K562 (cell line): ENCODE data around the gene SNAI1. TPM values are rescaled to one million over a fixed set of nuclear protein-coding genes. Genes with fewer than 3 reads are reported as not detected.

ENCODE experiments used
- CAMTA2 ChIP-seq: fragments of 250-450 bp; sonication (Bioruptor Pico); conservative IDR thresholded peaks from 2 replicates; pipeline ENCODE4 v1.5.1; 2022
- DNMT1 ChIP-seq: fragments of 450-650 bp; IDR thresholded peaks from 2 replicates; pipeline ENCODE4 v1.6.1; 2016; ENCODE audit warnings: antibody characterized with exemption, mild to moderate bottlenecking
- FOXK2 ChIP-seq, 2 experiments: fragments of 450-650 bp; IDR thresholded peaks in 1 of 2; conservative IDR thresholded peaks in 1 of 2; 2 replicates each; pipeline ENCODE4 v1.6.1; 2016; ENCODE audit warnings: low read depth in 2 of 2, mild to moderate bottlenecking in 1 of 2
- GABPA ChIP-seq: fragments of 200-800 bp; sonication (Bioruptor generic); conservative IDR thresholded peaks from 2 replicates; pipeline ENCODE4 v1.6.1; 2016; ENCODE audit warnings: low read depth, missing genetic modification characterization, missing compliant biosample characterization
- GATAD2A ChIP-seq: fragments of 450-650 bp; IDR thresholded peaks from 2 replicates; pipeline ENCODE4 v1.6.1; 2017
- HEY1 ChIP-seq: fragments of 250-450 bp; sonication (Bioruptor Pico); IDR thresholded peaks from 2 replicates; pipeline ENCODE4 v1.5.0; 2020; ENCODE audit warnings: mild to moderate bottlenecking, moderate library complexity, borderline replicate concordance
- KDM4B ChIP-seq, 2 experiments: fragments of 450-650 bp in 1 of 2; sonication (generic) in 1 of 2; IDR thresholded peaks; 2 replicates each; pipeline ENCODE4 v1.6.1; 2016 to 2017; ENCODE audit warnings: borderline replicate concordance in 2 of 2, antibody characterized with exemption in 1 of 2, low read depth in 1 of 2, mild to moderate bottlenecking in 1 of 2
- MECOM ChIP-seq: fragments of 250-450 bp; sonication (Bioruptor Pico); IDR thresholded peaks from 2 replicates; pipeline ENCODE4 v1.8.0; 2022; ENCODE audit warnings: inconsistent platforms
- MEF2A ChIP-seq: IDR thresholded peaks from 2 replicates; pipeline ENCODE4 v1.6.1; 2011; ENCODE audit warnings: low read depth, mild to moderate bottlenecking, low read length, moderate library complexity; ENCODE audit not compliant: control insufficient read depth
- NEUROD1 ChIP-seq: fragments of 150-350 bp; IDR thresholded peaks from 2 replicates; pipeline ENCODE4 v1.6.1; 2014; ENCODE audit warnings: borderline replicate concordance, low read length, low read depth; ENCODE audit not compliant: partially characterized antibody
- PHB2 ChIP-seq: fragments of 450-650 bp; IDR thresholded peaks from 2 replicates; pipeline ENCODE4 v1.6.1; 2017; ENCODE audit warnings: low read depth
- POLR2B ChIP-seq: fragments of 450-650 bp; IDR thresholded peaks from 2 replicates; pipeline ENCODE4 v1.6.1; 2018; ENCODE audit warnings: low read depth; ENCODE audit not compliant: partially characterized antibody
- PTBP1 ChIP-seq: fragments of 200-400 bp; formaldehyde crosslinking; IDR thresholded peaks from 2 replicates; pipeline ENCODE4 v1.6.1; 2017; ENCODE audit warnings: low read depth, low read length
- SNIP1 ChIP-seq: fragments of 450-650 bp; IDR thresholded peaks from 2 replicates; pipeline ENCODE4 v1.7.1; 2017; ENCODE audit warnings: low read depth, mild to moderate bottlenecking
- TBL1XR1 ChIP-seq, 2 experiments: IDR thresholded peaks; 2 replicates each; pipeline ENCODE4 v1.6.1; 2012; ENCODE audit warnings: improper control_type of control experiment in 2 of 2, low read length in 2 of 2, mild to moderate bottlenecking in 1 of 2
- TRIM28 ChIP-seq: fragments of 450-650 bp; IDR thresholded peaks from 2 replicates; pipeline ENCODE4 v1.6.1; 2017
- ZFX ChIP-seq: sonication (generic); formaldehyde crosslinking; IDR thresholded peaks from 2 replicates; pipeline ENCODE4 v1.8.0; 2022; ENCODE audit warnings: mild to moderate bottlenecking, missing genetic modification reagents, moderate library complexity
- ZNF263 ChIP-seq: sonication (generic); formaldehyde crosslinking; IDR thresholded peaks from 2 replicates; pipeline ENCODE4 v1.8.0; 2022; ENCODE audit warnings: mild to moderate bottlenecking, missing genetic modification reagents, borderline replicate concordance
- ZNF696 ChIP-seq: fragments of 250-450 bp; sonication (Bioruptor Pico); conservative IDR thresholded peaks from 2 replicates; pipeline ENCODE4 v1.4.0; 2020; ENCODE audit warnings: mild to moderate bottlenecking, moderate library complexity
- polyA plus RNA-seq, 8 experiments: library from polyadenylated mRNA; depleted of rRNA in 4 of 8; stranded (reverse) in 5 of 8; unstranded in 3 of 8; fragments of >200 nt; fragmentation: Nextera tagmentation in 2 of 8; fragmentation: Illumina TruSeq in 1 of 8; extraction: Ambion mirVana in 2 of 8; extraction: Trizol in 1 of 8; gene quantifications; 2 replicates each; pipeline versions ENCODE4 v1.2.1 to v1.2.3, GENCODE V29; 2011 to 2014; ENCODE audit warnings: inconsistent platforms in 1 of 8, missing spikeins in 1 of 8
- total RNA-seq, 7 experiments: library from RNA; depleted of rRNA in 6 of 7; stranded (reverse); fragments of >200 nt in 6 of 7; fragmentation: Illumina TruSeq in 2 of 7; extraction: Trizol in 2 of 7; gene quantifications; 2 replicates each; pipeline versions ENCODE4 v1.2.1 to v1.2.3, GENCODE V29; 2011 to 2021; ENCODE audit warnings: low replicate concordance in 1 of 7
- TF ChIP-seq, protein P1 (sequence below): fragments of 450-650 bp; IDR thresholded peaks from 2 replicates; pipeline ENCODE4 v1.6.1; 2016; ENCODE audit warnings: antibody characterized with exemption
- TF ChIP-seq, protein P2 (sequence below): sonication (generic); formaldehyde crosslinking; IDR thresholded peaks from 2 replicates; pipeline ENCODE4 v1.8.0; 2022; ENCODE audit warnings: missing genetic modification reagents, mild to moderate bottlenecking, borderline replicate concordance
- TF ChIP-seq, protein P3 (sequence below): fragments of 250-450 bp; sonication (Bioruptor Pico); IDR thresholded peaks from 2 replicates; pipeline ENCODE4 v1.8.0; 2022; ENCODE audit warnings: moderate library complexity, mild to moderate bottlenecking, inconsistent platforms
- TF ChIP-seq, protein P4 (sequence below): fragments of 450-650 bp; conservative IDR thresholded peaks from 2 replicates; pipeline ENCODE4 v1.6.1; 2016; ENCODE audit warnings: missing genetic modification characterization, low read depth, mild to moderate bottlenecking, missing compliant biosample characterization, moderate library complexity

The SNAI1 gene
- total and polyA plus RNA-seq, 9 of the 15 experiments (the other 6 are each of a cell fraction or from before 2014, with no cell fraction given) = 0.32 to 11.6 (median 2.0) TPM

DNA sequence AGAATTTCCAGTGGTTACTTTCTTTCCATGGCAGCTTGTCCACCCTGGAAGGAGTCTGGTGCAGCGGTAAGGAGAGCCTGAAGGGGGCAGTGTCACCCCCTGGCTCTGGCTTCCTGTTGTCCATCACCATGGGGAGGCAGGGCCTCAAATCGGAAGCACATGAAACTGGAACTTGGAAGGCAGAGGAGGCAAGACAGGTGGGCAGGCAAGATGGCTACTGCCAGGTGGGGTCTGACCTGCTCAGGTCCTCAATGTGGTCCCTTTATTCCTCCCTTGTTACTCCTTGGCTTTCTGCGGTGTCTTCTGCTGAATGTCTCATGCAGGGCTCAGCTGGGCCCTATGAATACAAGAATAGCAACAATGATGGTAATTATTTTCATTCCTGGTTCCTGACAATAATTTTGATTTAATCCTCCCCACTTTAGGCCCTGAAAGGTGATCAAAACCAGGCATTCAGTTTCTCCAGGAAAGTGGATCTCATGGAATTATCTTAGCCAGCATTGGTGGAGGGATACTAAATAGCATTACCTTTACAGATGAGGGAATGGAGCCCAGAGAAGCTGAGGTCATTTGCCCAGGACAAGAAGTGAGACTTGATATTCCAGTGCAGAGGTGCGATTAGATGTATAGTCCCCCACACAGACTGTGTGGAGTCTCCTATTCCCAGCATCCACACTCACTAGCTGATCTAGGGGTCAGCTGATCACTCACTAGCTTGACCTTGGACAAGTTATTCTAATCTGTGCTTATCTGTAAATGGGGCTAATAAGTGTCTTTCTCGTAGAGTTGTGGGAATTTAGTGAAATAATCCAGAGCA lies 17.6 kb upstream of the SNAI1 start (continued):
- TF ChIP-seq, protein P1, sequence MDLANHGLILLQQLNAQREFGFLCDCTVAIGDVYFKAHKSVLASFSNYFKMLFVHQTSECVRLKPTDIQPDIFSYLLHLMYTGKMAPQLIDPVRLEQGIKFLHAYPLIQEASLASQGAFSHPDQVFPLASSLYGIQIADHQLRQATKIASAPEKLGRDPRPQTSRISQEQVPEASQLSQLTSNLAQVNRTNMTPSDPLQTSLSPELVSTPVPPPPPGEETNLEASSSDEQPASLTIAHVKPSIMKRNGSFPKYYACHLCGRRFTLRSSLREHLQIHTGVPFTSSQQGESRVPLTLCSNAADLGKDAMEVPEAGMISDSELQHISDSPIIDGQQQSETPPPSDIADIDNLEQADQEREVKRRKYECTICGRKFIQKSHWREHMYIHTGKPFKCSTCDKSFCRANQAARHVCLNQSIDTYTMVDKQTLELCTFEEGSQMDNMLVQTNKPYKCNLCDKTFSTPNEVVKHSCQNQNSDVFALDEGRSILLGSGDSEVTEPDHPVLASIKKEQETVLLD = no peak
- TF ChIP-seq, protein P2, sequence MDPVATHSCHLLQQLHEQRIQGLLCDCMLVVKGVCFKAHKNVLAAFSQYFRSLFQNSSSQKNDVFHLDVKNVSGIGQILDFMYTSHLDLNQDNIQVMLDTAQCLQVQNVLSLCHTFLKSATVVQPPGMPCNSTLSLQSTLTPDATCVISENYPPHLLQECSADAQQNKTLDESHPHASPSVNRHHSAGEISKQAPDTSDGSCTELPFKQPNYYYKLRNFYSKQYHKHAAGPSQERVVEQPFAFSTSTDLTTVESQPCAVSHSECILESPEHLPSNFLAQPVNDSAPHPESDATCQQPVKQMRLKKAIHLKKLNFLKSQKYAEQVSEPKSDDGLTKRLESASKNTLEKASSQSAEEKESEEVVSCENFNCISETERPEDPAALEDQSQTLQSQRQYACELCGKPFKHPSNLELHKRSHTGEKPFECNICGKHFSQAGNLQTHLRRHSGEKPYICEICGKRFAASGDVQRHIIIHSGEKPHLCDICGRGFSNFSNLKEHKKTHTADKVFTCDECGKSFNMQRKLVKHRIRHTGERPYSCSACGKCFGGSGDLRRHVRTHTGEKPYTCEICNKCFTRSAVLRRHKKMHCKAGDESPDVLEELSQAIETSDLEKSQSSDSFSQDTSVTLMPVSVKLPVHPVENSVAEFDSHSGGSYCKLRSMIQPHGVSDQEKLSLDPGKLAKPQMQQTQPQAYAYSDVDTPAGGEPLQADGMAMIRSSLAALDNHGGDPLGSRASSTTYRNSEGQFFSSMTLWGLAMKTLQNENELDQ = no peak
- no peak for TF ChIP-seq ZNF263 (CRISPR knock-in tag)
- no peak for TF ChIP-seq NEUROD1
- peak in 1 of 2 experiments; percentile 58; a peak in 1 of 4 replicates for TF ChIP-seq FOXK2 (conservative IDR thresholded peaks at IDR 0.05 in 1 of 2, IDR thresholded peaks at IDR 0.05 in 1 of 2; ENCODE audit: low read depth in 2 of 2)
- no peak for TF ChIP-seq DNMT1
- TF ChIP-seq GATAD2A = no peak
- TF ChIP-seq MECOM (CRISPR knock-in tag) = no peak
- TF ChIP-seq TBL1XR1 (IDR thresholded peaks at IDR 0.05; ENCODE audit: low read length in 2 of 2) = 0 out of 4 replicates have a peak, but pooled peaks of 1 of the 2 experiments have one; percentile 18
- TF ChIP-seq ZNF696 = no peak
- TF ChIP-seq TRIM28 = no peak
- no peak for TF ChIP-seq POLR2B
- TF ChIP-seq PHB2 = no peak
- no peak for TF ChIP-seq CAMTA2 (CRISPR knock-in tag)
- TF ChIP-seq PTBP1 = no peak
- TF ChIP-seq MEF2A = no peak
- TF ChIP-seq, protein P3, sequence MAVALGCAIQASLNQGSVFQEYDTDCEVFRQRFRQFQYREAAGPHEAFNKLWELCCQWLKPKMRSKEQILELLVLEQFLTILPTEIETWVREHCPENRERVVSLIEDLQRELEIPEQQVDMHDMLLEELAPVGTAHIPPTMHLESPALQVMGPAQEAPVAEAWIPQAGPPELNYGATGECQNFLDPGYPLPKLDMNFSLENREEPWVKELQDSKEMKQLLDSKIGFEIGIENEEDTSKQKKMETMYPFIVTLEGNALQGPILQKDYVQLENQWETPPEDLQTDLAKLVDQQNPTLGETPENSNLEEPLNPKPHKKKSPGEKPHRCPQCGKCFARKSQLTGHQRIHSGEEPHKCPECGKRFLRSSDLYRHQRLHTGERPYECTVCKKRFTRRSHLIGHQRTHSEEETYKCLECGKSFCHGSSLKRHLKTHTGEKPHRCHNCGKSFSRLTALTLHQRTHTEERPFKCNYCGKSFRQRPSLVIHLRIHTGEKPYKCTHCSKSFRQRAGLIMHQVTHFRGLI (CRISPR knock-in tag) = no peak
- TF ChIP-seq ZFX (CRISPR knock-in tag) = no peak
- TF ChIP-seq, protein P4, sequence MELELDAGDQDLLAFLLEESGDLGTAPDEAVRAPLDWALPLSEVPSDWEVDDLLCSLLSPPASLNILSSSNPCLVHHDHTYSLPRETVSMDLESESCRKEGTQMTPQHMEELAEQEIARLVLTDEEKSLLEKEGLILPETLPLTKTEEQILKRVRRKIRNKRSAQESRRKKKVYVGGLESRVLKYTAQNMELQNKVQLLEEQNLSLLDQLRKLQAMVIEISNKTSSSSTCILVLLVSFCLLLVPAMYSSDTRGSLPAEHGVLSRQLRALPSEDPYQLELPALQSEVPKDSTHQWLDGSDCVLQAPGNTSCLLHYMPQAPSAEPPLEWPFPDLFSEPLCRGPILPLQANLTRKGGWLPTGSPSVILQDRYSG (tag) = no peak
- TF ChIP-seq GABPA (tag) = peak; percentile 55; the same call in 1 of the 2 replicates
- TF ChIP-seq KDM4B (IDR thresholded peaks at IDR 0.05; ENCODE audit: borderline replicate concordance in 2 of 2, low read depth in 1 of 2) = no peak
- no peak for TF ChIP-seq SNIP1
- TF ChIP-seq HEY1 (CRISPR knock-in tag) = no peak
